OCI-LY7 (cell line): ENCODE data around the gene DCAF4. TPM values are rescaled to one million over a fixed set of nuclear protein-coding genes. Genes with fewer than 3 reads are reported as not detected.

Experiments
- BruUV-seq: library from RNA; stranded (reverse); fragments of 400-500 nt; replicated peaks from 2 replicates; lab custom pipeline; 2021; lab: Mats Ljungman, UMichigan
- CTCF ChIA-PET: fragments of 300-600 bp; sonication (Branson Sonifier 250); formaldehyde crosslinking; loops from one replicate; lab custom pipeline; 2022; ENCODE audit warnings: antibody characterized with exemption; ENCODE audit not compliant: unreplicated experiment; lab: Charles Lee
- POLR2A ChIA-PET: fragments of 300-600 bp; sonication (Branson Sonifier 250); formaldehyde crosslinking; loops from one replicate; lab custom pipeline; 2022; ENCODE audit warnings: antibody characterized with exemption; lab: Charles Lee
- DNase-seq: peaks from one replicate; pipeline ENCODE4 v3.0.0-alpha.2; 2015; ENCODE audit warnings: low spot score
- H2AFZ ChIP-seq: fragments of 200-600 bp; sonication (generic), shearing (Covaris generic); 2 replicates; pipeline ENCODE4 v1.6.1; 2014; ENCODE audit warnings: mild to moderate bottlenecking, antibody characterized with exemption, low read length, moderate library complexity
- H3K27ac ChIP-seq: fragments of 200-600 bp; sonication (generic); 2 replicates; pipeline ENCODE4 v1.5.1; 2014; ENCODE audit warnings: mixed run types, low read depth, mild to moderate bottlenecking, moderate library complexity, low read length, inconsistent platforms; ENCODE audit not compliant: poor library complexity, severe bottlenecking
- H3K36me3 ChIP-seq: fragments of 200-600 bp; sonication (generic); 2 replicates; pipeline ENCODE4 v1.6.1; 2014; ENCODE audit warnings: mild to moderate bottlenecking, antibody characterized with exemption, low read length, moderate library complexity, mixed read lengths; ENCODE audit not compliant: insufficient read depth
- H3K4me1 ChIP-seq: fragments of 200-600 bp; sonication (generic); 2 replicates; pipeline ENCODE4 v1.5.1; 2014; ENCODE audit warnings: mild to moderate bottlenecking, low read length; ENCODE audit not compliant: insufficient read depth, poor library complexity, severe bottlenecking
- H3K4me2 ChIP-seq: fragments of 200-600 bp; sonication (generic); 2 replicates; pipeline ENCODE4 v1.6.1; 2014; ENCODE audit warnings: mild to moderate bottlenecking, low read length
- H3K4me3 ChIP-seq: fragments of 200-600 bp; sonication (generic); 2 replicates; pipeline ENCODE4 v1.5.1; 2014; ENCODE audit warnings: mild to moderate bottlenecking, low read depth, low read length; ENCODE audit not compliant: poor library complexity, severe bottlenecking
- H3K79me2 ChIP-seq: fragments of 200-600 bp; sonication (generic); 2 replicates; pipeline ENCODE4 v1.6.1; 2016; ENCODE audit warnings: low read depth, mild to moderate bottlenecking, low read length, moderate library complexity, mixed read lengths; ENCODE audit not compliant: insufficient read depth
- H3K9me2 ChIP-seq: fragments of 200-600 bp; sonication (generic); 2 replicates; pipeline ENCODE4 v1.6.1; 2016; ENCODE audit warnings: mild to moderate bottlenecking, low read length, mixed read lengths; ENCODE audit not compliant: insufficient read depth
- H3K9me3 ChIP-seq: fragments of 200-600 bp; sonication (generic); 2 replicates; pipeline ENCODE4 v1.6.1; 2014; ENCODE audit warnings: mild to moderate bottlenecking, mixed run types, low read length, mixed read lengths
- H4K20me1 ChIP-seq: fragments of 200-600 bp; sonication (generic); 2 replicates; pipeline ENCODE4 v1.6.1; 2014; ENCODE audit warnings: mild to moderate bottlenecking, antibody characterized with exemption, low read length, moderate library complexity, mixed read lengths; ENCODE audit not compliant: insufficient read depth
- CTCF ChIP-seq: fragments of 200-600 bp; sonication (generic); conservative IDR thresholded peaks from 2 replicates; pipeline ENCODE4 v1.5.1; 2014; ENCODE audit warnings: mild to moderate bottlenecking, antibody characterized with exemption, low read length, moderate library complexity, mixed read lengths
- EZH2phosphoT487 ChIP-seq: fragments of 200-600 bp; sonication (generic); IDR thresholded peaks from 2 replicates; pipeline ENCODE4 v1.6.1; 2018; ENCODE audit warnings: low read depth, borderline replicate concordance, mild to moderate bottlenecking, mixed run types, antibody characterized with exemption, low read length, moderate library complexity, mixed read lengths
- intact Hi-C: fragments of 100-400 bp; cut with micrococcal nuclease; formaldehyde crosslinking; loops from one replicate; pipeline ENCODE4 v1.10.0; 2022; ENCODE audit not compliant: unreplicated experiment
- total RNA-seq, 2 experiments: library from RNA; depleted of rRNA in 1 of 2; stranded (reverse); fragments of >200 nt in 1 of 2; shearing (Covaris generic) in 1 of 2; gene quantifications; 2 replicates each; pipeline ENCODE4 v1.2.3, GENCODE V29; 2014 to 2022

The DCAF4 gene
- total RNA-seq, 2 experiments from 2014 or later: 31.1 to 48.8 TPM

- Histone ChIP-seq H2AFZ (no peak overlapping the region), H4K20me1 (no peaks in the 10 kb centered on the region), H3K9me3 (no peaks in the 10 kb centered on the region), H3K4me2 (no peak overlapping the region), H3K9me2 (no peaks in the 10 kb centered on the region), H3K27ac (no peak overlapping the region), H3K4me3 (no peak overlapping the region), H3K36me3 (peaks cover 21% of the 10 kb centered on the region), H3K79me2 (no peaks in the 10 kb centered on the region), H3K4me1 (no peaks in the 10 kb centered on the region)
- ChIA-PET CTCF (no interaction called here), POLR2A (interaction anchor here (0.6 to 0.7 kb wide), 2 partner anchors 27 to 594 kb away, joined by 3 to 4 read pairs; no protein-coding TSS in a partner anchor)
- DNase-seq: peak; percentile 16
- no TSS peak for BruUV-seq
- TF ChIP-seq CTCF (peak; percentile 62), EZH2phosphoT487 (no peak)
- intact Hi-C loops: no loop called here
Measured at GRCh38 chr14:72975770-72976169, 49.5 kb downstream of the DCAF4 start.

DNA sequence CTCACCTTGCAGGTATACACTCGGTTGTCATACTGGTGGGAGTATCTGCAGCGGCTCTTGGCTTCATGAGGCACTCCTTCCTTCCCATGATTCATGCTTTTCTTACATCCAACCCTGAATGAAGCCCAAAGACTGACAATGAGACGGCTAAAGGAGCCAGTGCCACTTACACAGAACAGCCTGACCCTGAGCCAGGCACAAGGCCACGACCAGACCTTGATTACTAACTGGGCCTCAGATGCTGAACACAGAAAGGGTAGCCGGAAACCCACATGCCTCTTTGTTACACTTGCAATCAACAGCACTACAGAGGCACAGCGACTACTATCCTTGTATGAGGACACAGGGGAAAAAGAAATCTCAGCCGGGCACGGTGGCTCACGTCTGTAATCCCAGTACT lies 52.6 kb downstream of the DCAF4 start:
- POLR2A ChIA-PET: no interaction called here
- CTCF ChIA-PET: no interaction called here
- H3K36me3 ChIP-seq: peaks cover 18% of the 10 kb centered on the region
- no TSS peak for BruUV-seq
- no peaks in the 10 kb centered on the region for H3K9me3 ChIP-seq
- no peak overlapping the region for H3K27ac ChIP-seq
- no peak overlapping the region for H3K4me2 ChIP-seq
- DNase-seq: no peak
- no peak overlapping the region for H2AFZ ChIP-seq
- H3K9me2 ChIP-seq: no peaks in the 10 kb centered on the region
- no peaks in the 10 kb centered on the region for H3K79me2 ChIP-seq
- TF ChIP-seq EZH2phosphoT487 (no peak), CTCF (no peak)
- intact Hi-C loops: no loop called here
- H3K4me1 ChIP-seq: no peaks in the 10 kb centered on the region
- no peaks in the 10 kb centered on the region for H4K20me1 ChIP-seq
- no peak overlapping the region for H3K4me3 ChIP-seq

DNA sequence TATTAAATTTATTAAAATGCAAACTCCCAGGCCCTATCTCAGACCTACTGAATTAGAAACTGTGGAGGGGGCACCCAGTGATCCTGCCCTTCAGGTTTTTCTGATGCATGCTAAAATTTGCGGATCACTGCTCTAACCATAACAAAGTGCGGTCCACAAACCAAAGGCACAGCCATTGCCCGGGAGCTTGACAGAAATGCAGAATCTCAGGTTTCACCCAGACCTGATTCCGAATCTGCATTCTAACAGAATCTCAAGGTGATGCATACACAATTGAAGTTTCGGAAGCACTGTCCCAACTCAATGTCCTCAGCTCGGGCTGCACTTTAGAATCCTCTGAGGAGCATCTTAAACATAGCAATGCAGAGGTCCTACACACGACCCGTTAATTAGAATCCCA lies 54.6 kb downstream of the DCAF4 start:
- H3K36me3 ChIP-seq: peaks cover 24% of the 10 kb centered on the region
- H3K9me3 ChIP-seq: no peaks in the 10 kb centered on the region
- H3K4me3 ChIP-seq: no peak overlapping the region
- CTCF ChIA-PET: no interaction called here
- no peak overlapping the region for H3K27ac ChIP-seq
- no peaks in the 10 kb centered on the region for H3K79me2 ChIP-seq
- H4K20me1 ChIP-seq: no peaks in the 10 kb centered on the region
- no peaks in the 10 kb centered on the region for H3K4me1 ChIP-seq
- POLR2A ChIA-PET: no interaction called here
- intact Hi-C loops: no loop called here
- DNase-seq: no peak
- TF ChIP-seq CTCF (no peak), EZH2phosphoT487 (no peak)
- BruUV-seq: no TSS peak
- H3K9me2 ChIP-seq: no peaks in the 10 kb centered on the region
- no peak overlapping the region for H3K4me2 ChIP-seq
- H2AFZ ChIP-seq: no peak overlapping the region
